SK-N-DZ (cell line): Measurements from ENCODE around the gene SCN3B. TPM values are rescaled to one million over a fixed set of nuclear protein-coding genes. Genes with fewer than 3 reads are reported as not detected.
"Not testable (repeated sequence)": the region's sequence is repeated elsewhere in the genome, so short reads cannot be mapped to it uniquely, and the experiment has no call there.

ENCODE experiments used
- DNase-seq: peaks from one replicate; pipeline ENCODE4 v3.0.0-alpha.2; 2015; ENCODE audit warnings: low spot score
- polyA plus RNA-seq, 2 experiments: library from polyadenylated mRNA; depleted of rRNA; stranded (reverse); fragments of >200 nt; gene quantifications; 2 replicates each; pipeline ENCODE4 v1.2.3, GENCODE V29; 2014

Gene SCN3B, protein sequence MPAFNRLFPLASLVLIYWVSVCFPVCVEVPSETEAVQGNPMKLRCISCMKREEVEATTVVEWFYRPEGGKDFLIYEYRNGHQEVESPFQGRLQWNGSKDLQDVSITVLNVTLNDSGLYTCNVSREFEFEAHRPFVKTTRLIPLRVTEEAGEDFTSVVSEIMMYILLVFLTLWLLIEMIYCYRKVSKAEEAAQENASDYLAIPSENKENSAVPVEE
- 17.6 and 18.0 TPM in 2 replicates for polyA plus RNA-seq (2014; cell fraction: cytosol; rRNA removed)
- 14.6 and 29.2 TPM in 2 replicates for polyA plus RNA-seq (2014; cell fraction: nucleus; rRNA removed)

DNA sequence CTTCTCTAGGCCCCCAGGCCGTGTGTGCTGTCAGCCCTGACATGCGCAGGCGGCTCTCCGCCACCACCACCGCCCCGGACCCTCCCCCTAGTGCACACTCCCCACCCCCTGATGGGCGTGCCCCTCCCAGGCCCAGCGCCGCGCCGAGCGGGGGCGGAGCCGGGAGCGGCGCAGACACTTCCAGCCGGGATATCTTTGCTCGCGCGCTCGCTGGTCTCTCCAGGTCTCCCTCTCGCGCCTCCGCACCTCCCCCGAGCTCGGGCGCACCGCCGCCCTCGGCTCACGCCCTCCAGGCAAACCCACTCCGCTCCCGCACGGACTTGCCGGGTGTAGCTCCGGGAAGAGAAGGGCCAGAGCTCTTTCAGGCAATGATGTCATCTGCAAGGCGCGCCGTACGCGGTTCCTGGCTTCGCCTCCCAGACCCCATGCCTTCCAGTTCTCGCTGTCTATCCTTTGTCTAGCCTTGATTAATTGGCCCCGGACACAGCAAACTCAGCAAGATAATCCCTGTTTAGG, at the start of gene SCN3B:
Gene SCN3B (minus strand): TSS at position 59 of the 516 bp plus-strand sequence. CDS start 823 bp downstream, outside the sequence.
- DNase-seq: peak; percentile 86

DNA sequence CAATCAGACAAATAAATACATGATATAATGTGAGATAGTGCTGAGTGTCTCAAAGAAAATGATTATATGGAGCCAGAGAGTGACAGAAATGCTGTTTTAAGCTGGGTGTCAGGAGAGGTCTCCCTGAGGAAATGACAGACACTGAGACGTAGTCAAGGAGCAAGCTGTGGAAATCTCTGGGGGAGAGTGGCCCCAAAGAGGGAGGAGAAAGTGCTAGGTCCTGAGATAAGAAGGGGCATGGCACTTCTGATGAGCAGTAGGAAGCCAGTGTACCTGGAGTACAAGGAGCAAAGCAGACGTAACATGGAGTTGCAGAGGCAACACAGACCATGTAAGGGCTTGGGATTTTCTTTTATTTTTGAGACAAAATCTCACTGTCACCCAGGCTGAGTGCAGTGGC, 48.3 kb upstream of the SCN3B start:
- DNase-seq: peak; percentile 55

DNA sequence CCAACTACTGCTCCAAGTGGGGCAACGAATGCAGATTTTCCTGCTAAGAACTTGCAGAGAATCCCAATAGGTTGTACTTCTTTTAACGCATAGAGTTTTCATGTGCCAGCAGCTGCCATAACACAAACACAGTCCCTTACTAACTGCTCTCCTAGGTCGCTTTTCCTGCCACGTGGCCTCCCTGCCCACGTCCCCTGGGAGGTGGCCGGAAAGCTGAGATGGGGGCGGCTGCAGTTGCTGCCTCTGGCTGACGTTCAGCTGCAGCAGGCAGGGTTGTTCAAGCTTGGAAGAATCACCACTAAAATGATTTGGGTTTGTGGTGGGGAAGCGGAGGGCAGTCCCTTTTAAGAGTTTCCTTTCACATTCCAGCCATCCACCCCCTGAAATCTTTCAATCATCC, 47.7 kb upstream of the SCN3B start:
- DNase-seq: peak; percentile 70

DNA sequence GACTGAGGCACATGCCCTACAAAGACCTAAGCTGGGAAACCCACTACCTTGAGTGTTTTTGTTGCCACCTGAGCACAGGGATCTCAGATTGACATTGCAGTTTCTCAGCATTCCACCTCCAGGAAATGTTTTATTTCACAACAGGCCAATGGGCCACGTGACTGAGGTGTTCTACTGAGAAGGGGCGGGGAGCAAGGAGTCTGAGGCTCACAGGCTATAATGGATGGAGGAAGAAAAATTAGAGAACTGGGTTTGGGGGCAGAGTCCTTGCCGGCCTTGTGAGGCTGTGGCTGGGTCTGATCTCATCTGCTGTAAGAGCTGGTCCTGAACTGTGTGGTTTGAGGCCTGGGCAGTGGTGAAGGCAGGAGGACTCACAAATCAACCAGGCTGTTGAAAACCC, 46.3 kb upstream of the SCN3B start:
- no peak for DNase-seq

DNA sequence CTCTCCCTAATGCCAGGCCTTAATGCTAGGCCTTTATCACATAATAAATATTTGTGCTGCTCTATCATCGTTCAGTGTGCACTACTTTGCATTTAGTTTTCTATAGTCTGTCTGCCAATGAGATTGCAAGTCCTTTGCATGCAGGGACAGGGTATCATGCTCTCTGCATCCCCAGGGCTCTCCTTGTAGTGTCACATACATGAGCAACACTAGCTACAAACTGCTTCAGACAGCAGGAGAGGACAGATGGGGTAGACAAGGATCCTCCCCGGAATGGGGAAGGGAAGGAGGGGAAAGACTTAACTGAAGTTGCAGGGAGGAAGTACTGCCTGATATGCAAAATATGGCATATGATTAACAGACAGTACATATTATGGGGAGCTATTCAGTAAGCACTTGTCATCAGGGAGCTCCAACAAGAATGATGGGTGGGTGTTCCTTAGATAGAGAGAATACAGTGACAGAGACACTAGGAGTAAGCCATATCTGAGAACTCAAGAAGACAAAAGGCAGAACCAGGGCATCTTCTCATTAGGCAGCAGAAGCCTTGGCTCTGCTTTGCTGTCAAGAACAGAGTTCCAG, 44.2 kb upstream of the SCN3B start:
- no peak for DNase-seq

DNA sequence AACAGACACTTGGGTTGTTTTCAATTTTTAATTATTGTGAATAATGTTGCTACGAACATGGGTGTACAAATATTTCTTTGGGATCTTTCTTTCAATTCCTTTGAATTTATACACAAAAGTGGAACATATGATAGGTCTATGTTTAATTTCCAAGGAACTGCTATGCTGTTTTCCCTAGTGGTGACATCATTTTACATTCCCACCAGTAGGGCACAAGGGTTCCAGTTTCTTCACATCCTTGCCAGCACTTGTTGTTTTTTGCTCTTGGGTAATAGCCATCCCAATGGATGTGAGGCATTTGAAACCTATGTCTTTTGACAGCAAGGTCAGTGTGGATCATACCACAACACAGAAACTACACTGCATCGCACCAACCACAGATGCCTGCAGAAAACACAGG, 41.8 kb upstream of the SCN3B start:
- DNase-seq: no peak

DNA sequence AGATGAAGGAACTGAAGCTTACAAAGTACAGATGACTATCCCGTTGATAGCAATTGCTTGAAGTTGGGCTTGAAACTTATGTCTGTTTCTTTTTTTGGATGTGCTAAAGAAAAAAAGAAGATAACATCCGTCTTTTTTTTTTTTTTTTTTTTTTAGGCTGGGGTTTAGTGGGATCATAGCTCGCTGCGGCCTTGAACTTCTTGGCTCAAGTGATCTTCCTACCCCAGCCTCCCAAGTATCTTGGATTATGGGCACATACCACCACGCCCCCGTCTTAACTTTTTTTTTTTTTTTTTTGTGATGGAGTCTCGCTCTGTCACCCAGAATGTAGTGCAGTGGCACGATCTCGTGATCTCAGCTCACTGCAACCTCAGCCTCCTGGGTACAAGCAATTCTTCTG, 40.8 kb upstream of the SCN3B start:
- DNase-seq: no peak

DNA sequence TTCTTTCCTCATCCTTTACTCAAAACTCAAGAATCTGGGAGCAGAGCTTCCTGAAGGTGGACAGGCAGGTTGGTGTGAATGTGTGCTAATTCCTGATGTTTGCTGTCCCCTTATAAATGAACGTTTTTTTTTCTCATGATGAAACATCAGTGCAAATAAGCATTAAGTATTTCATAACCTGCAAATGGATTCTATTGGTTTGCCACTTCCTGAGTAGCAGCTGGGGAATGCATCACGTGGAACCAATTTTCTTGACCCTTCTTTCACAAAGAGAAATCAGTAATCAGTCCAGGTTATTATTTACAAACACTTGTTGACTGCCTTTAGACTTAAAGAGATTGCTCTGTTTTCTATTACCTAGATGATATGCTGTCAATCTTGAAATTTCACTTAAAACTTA, 40.1 kb upstream of the SCN3B start:
- DNase-seq: no peak

DNA sequence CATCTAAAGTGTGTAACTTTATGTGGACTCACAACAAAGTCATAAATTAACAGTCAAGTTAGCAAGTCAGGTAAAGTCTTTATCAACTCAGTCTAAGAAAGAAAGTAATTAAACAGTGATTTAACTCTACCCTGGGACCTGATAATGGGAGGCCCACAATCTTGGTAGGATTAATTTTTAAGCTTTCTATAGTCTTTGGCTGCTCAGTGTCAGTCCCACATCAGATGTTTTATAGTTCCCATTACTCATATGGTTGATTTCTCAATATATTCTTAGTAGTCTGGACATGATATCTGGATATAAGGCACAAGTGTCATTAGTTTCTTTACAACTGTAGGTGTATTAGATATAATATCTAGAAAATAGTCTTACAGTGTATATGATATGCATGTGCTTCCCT, 38.5 kb upstream of the SCN3B start:
- DNase-seq: no peak

DNA sequence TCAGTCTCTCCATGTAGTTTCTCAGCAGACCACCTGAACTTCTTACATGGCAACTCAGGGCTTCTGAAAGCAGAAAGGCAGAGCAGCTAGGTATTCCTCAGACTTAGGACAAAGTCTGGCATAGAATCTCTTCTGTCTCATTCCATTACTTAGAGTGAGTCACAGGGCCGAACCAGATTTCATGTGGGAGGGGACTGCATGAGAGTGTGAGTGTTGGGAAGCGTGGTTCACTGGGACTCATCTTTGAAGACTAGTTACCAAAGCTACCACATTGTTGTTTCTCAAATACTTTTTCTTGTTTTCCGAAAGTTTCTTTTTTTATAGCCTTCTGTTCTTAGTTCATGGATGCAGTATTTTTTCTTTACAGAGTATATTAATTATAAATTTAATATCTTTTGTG, 36.1 kb upstream of the SCN3B start:
- no peak for DNase-seq

DNA sequence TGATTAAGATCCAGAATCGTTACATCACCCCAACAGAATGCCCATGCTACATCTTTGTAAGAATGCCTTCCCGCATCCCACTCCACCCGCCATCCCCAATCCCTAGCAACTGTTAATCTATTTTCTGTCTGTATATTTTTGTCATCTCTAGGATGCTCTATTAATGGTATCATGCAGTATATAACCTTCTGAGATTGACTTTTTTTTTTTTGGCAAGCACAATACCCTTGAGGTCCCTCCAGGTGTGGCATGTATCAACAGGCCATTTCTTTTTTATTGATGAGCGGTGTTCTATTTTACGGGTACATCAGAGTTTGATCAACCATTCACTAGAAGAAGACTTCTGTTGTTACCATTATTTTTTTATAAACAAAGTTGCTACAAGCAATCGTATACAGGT, 30.2 kb upstream of the SCN3B start:
- no peak for DNase-seq

DNA sequence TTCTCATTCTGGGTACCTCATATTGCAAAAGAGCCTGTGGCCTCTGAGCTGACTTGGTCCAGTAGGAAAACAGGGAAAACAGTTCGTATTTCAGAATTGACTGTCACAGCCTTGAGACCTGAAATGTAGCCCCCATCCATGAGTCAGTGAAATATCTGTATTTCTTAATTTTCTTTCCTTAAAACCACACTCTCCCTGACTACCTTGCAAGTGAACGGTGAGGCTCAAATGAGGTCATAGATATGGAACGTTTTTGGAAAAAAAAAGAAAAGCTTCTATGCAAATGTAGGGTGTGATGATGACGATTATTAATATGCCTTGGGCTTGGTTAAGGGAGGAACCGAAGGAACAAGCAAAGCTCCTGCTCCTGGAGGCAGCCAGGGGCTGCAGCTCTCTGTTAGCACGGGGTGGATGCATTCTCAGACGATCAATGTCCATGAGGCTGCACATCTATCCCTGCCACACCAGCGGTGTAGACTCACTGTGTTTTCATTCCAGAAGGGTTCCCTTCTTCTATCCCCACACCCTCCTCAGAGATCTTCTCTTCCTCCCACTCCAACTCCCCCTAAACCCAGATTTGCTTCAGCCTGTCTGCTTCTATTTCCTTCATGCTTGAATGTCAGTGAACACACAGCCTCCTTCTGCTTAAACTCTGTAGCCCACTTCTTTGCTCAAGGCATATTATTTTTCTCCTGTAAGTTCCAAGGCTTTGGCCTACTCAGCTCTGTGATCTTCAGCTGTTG, 29.2 kb upstream of the SCN3B start:
- peak; percentile 32 for DNase-seq

DNA sequence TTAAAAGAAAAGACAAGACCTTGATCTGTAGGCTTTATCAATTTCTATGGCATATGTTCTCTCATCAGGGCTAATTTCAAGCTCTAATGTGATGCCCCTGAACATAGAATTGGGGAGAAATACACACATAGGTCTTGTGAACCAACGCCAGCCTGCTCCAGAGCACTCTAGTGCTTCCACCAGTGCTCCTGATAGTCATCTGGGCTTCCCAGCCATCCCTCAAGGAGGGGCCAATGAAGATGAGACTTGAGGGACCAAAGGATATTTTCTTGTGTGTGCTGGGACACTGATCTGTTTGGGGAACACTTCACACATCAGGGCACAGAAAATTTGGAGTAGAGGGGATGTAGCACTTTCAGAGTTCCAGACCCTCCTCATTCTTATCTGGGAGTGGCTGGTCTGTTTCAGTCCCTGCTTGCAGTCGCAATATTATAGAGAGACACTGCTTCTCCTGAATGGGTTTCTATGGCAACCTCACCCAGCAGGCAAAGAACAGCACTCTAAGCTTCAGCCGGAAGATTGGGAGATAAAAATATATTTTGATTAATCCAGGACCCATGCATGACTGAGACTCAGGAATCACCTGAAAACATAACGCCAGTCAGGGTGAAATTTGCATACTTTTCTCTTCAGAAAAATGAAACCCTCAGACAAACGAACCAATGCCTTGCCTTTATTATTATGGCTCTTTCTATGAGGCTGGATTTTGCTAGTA, 28.4 kb upstream of the SCN3B start:
- peak; percentile 75 for DNase-seq

DNA sequence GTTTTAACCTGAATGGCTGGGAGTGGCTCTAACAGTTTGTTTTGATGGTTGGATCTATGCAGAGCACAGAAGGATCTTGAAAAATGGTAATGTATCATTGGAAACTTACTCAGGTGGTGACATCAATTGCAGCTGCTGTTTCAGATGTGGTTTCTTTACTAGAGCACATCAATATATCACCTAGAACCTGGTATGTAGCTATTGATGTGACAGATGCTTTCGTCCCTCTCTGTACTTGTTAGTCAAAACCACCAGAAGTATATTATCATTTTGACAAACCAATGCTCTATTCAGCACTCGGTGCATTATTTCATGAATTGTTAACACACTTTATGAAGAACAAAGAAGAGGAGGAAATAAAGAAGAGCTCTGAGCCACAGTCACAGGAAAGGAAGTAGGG, 26.6 kb upstream of the SCN3B start:
- DNase-seq: no peak

DNA sequence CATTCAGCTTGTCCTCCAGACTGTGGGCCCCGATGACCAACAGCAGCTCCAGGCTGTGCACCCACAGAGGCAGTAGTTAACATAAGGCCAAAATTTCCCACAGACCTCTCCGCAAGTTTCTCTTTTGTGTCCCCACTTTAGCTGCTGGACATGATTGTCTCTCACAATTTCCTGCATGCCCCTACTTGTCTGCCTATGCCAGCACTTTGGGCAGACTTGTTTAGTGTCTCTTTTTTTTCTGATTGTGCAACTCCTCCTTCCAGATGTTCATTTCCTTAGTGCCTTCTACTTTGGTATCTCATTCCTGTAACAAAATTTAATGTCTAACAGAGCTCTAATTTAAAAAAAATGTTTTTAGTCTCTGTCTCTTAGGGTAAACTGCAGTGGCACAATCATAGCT, 23.8 kb upstream of the SCN3B start:
- DNase-seq: no peak

DNA sequence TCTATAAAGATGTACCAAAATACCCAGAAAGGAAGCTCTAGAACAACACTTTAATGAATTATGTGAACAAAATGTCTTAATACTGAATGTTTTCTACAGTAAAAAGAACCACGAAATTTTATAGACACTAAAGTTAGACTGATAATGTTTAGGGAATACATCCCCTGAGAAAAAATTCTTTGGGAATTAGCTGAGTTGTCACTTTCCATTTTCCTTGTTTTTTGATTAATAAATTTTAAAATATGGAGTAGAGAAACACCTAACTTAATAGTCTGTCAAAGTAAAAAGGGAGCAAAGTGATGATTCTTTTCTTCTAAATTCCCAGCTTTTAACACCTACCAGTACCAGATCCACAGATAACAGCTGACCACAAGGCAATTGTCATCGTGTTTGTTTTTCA, 23.1 kb upstream of the SCN3B start:
- no peak for DNase-seq

DNA sequence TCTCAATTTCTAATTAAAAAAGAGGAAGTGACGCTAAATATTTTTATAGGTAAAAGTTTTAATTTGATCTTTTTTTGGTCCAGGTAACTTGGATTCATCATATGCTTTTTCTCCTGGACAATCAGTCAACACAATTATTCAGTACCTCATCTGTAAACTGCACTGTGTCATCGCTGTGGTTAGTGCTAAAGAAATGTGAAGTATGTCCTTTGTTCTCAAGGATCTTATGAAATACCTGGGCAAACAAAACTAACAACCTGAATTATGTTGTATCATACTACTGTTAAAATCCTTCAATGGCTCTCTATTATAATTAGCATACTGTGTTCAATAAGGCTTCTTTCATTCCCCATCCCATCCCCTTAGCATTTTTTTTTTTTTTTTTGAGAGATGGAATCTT, 19.9 kb upstream of the SCN3B start:
- no peak for DNase-seq

DNA sequence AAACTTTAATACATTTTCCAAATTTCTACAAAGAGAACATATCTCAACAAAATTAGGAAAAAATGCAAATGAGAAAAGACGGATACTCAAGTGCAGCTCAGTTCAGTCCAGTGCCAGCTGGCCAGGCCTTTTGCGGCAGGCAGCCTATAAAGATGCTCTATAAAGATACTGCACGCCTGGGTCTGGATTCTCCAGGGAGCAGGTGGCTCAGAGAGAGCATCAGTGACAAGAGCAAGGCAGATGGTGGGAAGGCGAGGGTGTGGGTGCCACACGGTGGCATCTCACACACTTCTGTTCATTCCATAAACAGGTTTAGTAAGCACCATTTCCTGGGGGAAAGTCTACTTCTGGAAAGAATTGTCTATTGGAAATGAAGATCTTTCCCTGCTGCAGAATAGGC, 18.1 kb upstream of the SCN3B start:
- peak; percentile 81 for DNase-seq

DNA sequence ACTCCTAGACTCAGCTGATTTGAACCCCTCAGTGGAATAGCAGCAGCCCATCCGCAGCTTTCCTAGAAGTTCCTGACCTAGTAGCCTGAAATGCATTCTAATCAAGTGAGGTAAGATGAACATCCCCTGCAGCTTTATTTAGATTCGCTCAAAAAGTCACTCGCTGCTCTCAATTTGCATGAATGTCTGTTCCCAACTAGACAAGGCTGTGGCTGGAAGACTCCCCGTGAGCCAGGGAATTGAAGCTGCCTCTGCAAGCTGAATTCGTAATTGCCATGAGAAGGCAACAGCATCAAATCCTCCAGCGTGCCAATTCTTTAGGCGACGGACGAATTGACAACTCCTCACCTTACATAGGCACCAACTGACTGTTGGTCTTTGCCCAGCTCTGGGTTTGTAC, 17.1 kb upstream of the SCN3B start:
- DNase-seq: no peak

DNA sequence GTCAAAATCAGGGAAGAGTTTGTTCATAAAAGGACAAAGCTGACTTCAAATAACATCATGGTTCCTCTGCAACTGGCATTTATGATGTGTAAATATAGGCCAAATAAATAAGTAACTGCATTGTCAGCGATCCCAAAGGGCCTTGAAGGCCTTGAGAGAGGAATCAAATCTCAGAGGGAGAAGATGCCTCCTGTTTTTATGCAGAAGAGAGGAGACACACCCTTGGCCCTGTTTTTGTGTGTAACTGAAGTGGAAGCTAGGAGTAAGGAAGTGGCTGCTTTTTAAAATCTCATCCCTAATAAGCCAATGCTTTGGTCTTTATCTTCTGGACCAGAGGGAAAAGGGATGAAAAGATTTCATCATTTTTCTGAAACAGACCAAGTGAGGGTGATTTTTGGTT, 15.7 kb upstream of the SCN3B start:
- no peak for DNase-seq

DNA sequence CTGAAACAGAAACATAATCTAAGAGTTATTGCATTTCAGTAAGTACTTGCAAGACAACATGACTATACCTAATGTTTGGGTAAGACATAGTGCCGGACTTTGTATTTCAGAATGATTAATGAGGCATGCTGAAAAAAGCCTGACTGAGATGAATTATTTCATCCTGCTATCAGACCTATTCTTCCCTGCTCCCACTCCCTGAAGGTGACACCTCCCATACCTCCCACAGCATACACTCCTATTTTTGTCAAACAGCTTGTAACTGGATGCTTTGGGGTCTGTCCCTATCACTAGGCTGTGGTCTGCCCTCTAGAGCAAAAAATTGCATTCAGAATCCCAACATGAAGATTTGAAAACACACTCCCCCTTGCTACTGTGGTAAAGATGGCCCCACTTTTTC, 10.9 kb upstream of the SCN3B start:
- DNase-seq: no peak

DNA sequence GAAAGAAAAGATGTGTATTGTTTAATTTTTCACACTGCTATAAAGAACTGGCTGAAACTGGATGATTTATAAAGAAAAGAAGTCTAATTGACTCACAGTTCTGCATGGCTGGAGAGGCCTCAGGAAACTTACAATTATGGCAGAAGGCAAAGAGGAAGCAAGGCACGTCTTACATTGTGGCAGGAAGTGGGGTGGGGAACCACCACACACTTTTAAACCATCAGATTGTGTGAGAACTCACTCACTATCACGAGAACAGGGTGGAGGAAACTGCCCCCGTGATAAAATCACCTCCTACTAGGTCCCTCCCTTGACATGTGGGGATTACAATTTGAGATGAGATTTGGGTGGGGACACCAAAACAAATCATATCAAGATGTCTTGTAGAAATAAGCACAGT, 5.5 kb upstream of the SCN3B start:
- not testable (repeated sequence) for DNase-seq
